Activated CD4-positive, alpha-beta memory T cell treated with anti-CD3 and anti-CD28 coated beads, Interleukin-2, amount 10 ng/mL, durations not matched to agents 7 days and 5 days (primary cell): ENCODE measurements around the gene FAF1. TPM values are rescaled to one million over a fixed set of nuclear protein-coding genes. Genes with fewer than 3 reads are reported as not detected.
"Not testable (repeated sequence)": the region's sequence is repeated elsewhere in the genome, so short reads cannot be mapped to it uniquely, and the experiment has no call there.

Source experiments
- CTCF ChIA-PET: fragments of 350-600 bp; sonication (Branson Sonifier 250); formaldehyde crosslinking; loops from one replicate; lab custom pipeline; 2021; ENCODE audit warnings: antibody characterized with exemption, inconsistent platforms; lab: Charles Lee
- POLR2A ChIA-PET: fragments of 350-600 bp; sonication (Branson Sonifier 250); formaldehyde crosslinking; loops from one replicate; lab custom pipeline; 2021; ENCODE audit warnings: antibody characterized with exemption; lab: Charles Lee
- DNase-seq: peaks from one replicate; pipeline ENCODE4 v3.0.0-alpha.2; 2020
- H3K27ac Mint-ChIP-seq: one replicate; pipeline ENCODE4 v1.8.0; 2021; ENCODE audit warnings: mild to moderate bottlenecking, mixed read lengths
- H3K27me3 Mint-ChIP-seq: one replicate; pipeline ENCODE4 v1.8.0; 2021; ENCODE audit warnings: mixed read lengths
- H3K36me3 Mint-ChIP-seq: one replicate; pipeline ENCODE4 v1.8.0; 2021; ENCODE audit warnings: low read depth, mixed read lengths
- H3K4me1 Mint-ChIP-seq: one replicate; pipeline ENCODE4 v1.8.0; 2021; ENCODE audit warnings: mixed read lengths
- H3K4me3 Mint-ChIP-seq: one replicate; pipeline ENCODE4 v1.8.0; 2021; ENCODE audit warnings: mild to moderate bottlenecking, mixed read lengths
- H3K9me3 Mint-ChIP-seq: one replicate; pipeline ENCODE4 v1.8.0; 2021; ENCODE audit warnings: mixed read lengths
- total RNA-seq, 2 experiments: library from RNA; stranded (reverse); gene quantifications; one replicate each; pipeline ENCODE4 v1.2.3, GENCODE V29; 2021

The FAF1 gene
- total RNA-seq = 10 to 100 TPM; 71.3 to 75.1 TPM

DNA sequence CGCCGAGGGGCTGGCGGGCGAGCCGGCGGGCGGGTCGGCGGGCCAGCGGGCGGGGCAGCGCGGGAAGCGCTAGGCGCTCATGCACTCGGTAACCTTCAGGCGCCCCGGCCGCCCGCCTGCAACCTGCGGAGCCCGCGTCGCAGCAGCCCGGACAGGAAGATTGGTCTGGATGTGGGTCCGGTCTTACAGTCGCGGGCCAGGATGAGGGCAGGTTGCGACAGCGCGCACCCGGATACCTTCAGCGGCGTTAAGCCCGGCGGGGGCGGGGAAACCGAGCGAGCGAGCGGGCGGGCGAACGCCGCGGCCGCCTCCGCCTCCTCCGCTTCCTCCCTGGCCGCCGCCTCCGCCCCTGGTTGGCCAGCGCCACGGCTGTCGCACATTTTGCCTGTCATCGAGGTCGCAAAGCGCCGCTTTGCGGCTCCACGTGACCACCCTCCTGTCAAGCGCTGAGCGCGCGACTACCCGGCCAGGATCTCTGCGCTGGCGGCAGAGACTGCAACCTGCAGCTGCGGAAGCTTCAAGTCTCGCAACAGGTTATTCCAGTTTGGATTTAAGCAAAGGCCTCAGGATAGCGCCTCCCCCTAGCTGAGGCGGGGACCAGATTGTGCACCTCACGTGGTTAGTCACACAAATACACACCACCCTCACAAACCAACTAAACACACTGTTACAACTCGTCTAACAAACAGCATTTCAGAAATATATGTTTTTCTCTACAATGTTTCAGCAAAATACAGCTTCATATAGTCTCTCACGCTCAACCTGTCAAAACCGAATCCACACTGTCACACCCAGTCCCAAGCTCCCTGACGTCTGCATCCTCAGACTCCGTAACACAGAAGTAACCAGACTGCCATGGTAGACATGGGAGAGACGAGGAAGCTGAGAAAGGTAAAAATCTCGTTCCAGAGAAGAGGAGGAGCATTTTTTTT, at the start of gene FAF1:
TSS of gene FAF1 (minus strand) at position 355 of the 932 bp plus-strand sequence. CDS start 456 bp downstream, outside the sequence.
- Mint-ChIP-seq H3K4me1 (peaks cover 21% of the 10 kb centered on the region), H3K9me3 (no peaks in the 10 kb centered on the region), H3K27ac (peak within 1 kb of the TSS; percentile 90), H3K36me3 (peaks cover 5% of the 10 kb centered on the region), H3K4me3 (peak within 1 kb of the TSS; percentile 88), H3K27me3 (peaks cover 3% of the 10 kb centered on the region)
- peak; percentile 99 for DNase-seq
- POLR2A ChIA-PET = interaction anchor here (0.8 to 3.8 kb wide), 8 partner anchors 9 to 307 kb away, joined by 3 to 150 read pairs (median 6); partner anchors contain the start of gene CDKN2C
- CTCF ChIA-PET = interaction anchor here (0.6 to 4.2 kb wide), 9 partner anchors 9 to 337 kb away, joined by 3 to 30 read pairs (median 5); partner anchors contain the start of gene CDKN2C

DNA sequence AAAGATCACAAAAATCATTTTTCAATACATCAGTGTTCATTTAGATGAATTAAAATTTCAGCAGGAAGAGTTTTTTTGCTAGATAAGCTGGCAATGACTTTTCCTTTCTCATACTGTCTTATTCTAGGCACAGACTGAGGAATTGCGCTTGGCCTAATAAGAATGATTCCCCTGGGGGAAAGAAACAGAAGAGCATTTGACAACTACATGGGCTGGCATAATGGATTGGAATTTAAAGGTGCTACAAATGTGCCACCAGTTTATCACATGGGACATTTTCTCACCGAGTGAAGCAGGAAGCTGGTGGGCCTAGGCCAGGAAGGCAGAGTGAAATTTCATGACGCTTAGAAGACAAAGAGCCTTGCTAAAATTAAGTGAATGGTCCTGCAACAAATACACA, 49.3 kb upstream of the FAF1 start:
- H3K27ac Mint-ChIP-seq = no peak overlapping the region
- CTCF ChIA-PET = no interaction called here

DNA sequence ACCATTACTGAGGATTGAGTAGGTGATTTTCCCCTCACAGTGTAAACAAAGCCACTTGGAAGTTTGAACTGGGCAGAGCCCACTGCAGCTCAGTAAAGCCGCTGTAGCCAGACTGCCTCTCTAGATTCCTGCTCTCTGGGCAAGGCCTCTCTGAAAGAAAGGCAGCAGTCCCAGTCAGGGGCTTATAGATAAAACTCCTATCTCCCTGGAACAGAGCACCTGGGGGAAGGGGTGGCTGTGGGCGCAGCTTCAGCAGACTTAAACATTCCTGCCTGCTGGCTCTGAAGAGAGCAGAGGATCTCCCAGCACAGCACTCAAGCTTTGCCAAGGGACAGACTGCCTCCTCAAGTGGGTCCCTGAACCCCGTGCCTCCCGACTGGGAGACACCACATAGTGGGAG, 45.5 kb upstream of the FAF1 start:
- peaks cover 22% of the 10 kb centered on the region for H3K27me3 Mint-ChIP-seq
- CTCF ChIA-PET = not testable (repeated sequence)

More for the DNA sequence above, 49.3 kb upstream of the FAF1 start:
- Mint-ChIP-seq H3K27me3 (peaks cover 18% of the 10 kb centered on the region), H3K36me3 (no peaks in the 10 kb centered on the region), H3K4me3 (no peak overlapping the region), H3K4me1 (no peaks in the 10 kb centered on the region), H3K9me3 (peaks cover 1% of the 10 kb centered on the region)
- DNase-seq = no peak
- POLR2A ChIA-PET = no interaction called here

DNA sequence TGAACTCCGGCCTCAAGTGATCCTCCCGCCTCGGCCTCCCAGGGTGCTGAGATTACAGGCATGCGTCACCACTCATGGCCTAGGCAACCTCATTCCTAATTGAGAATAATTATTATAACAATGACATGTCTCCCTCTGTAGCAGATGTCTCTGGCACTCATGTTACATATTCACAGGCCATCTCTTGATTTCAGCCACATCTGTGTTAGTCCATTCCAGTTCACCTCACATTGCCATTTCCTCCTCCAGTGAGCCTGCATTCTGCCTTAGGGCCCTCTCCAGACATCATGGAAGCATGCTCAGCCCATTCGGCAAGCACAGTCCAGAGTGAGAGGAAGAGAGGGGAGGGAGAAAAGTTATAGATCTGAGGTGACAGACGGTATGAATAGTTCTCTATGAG, 42.4 kb upstream of the FAF1 start:
- H3K4me3 Mint-ChIP-seq = no peak overlapping the region
- no peak for DNase-seq
- H3K36me3 Mint-ChIP-seq = no peaks in the 10 kb centered on the region
- H3K27me3 Mint-ChIP-seq = peaks cover 15% of the 10 kb centered on the region
- ChIA-PET CTCF (no interaction called here), POLR2A (no interaction called here)
- no peaks in the 10 kb centered on the region for H3K9me3 Mint-ChIP-seq
- no peak overlapping the region for H3K27ac Mint-ChIP-seq
- no peaks in the 10 kb centered on the region for H3K4me1 Mint-ChIP-seq

More for the DNA sequence above, 45.5 kb upstream of the FAF1 start:
- H3K36me3 Mint-ChIP-seq, H3K4me3 Mint-ChIP-seq, POLR2A ChIA-PET, H3K4me1 Mint-ChIP-seq, DNase-seq, H3K27ac Mint-ChIP-seq, H3K9me3 Mint-ChIP-seq: not testable (repeated sequence)

DNA sequence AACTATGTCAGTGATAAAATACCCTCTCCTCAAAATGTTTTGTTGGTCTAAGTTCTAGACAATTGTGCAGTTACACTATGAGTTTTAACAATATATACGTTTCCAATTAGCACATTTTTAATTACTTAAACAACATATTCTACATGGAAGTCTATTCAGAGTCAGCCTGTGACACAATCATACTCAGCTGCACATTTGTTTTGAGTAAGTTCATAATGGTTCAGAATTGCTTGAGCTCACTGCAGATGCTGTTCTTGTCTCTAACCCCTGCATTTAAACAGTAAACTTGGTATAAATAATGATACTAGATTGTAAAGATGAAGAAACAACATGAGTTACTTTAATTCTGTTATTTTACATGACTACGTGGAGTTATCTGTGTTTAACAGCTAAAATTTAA, 40.6 kb upstream of the FAF1 start:
- Mint-ChIP-seq H3K4me1 (no peaks in the 10 kb centered on the region), H3K27ac (no peak overlapping the region), H3K27me3 (peaks cover 17% of the 10 kb centered on the region), H3K4me3 (no peak overlapping the region), H3K36me3 (no peaks in the 10 kb centered on the region), H3K9me3 (no peaks in the 10 kb centered on the region)
- ChIA-PET CTCF (no interaction called here), POLR2A (no interaction called here)
- DNase-seq = no peak

DNA sequence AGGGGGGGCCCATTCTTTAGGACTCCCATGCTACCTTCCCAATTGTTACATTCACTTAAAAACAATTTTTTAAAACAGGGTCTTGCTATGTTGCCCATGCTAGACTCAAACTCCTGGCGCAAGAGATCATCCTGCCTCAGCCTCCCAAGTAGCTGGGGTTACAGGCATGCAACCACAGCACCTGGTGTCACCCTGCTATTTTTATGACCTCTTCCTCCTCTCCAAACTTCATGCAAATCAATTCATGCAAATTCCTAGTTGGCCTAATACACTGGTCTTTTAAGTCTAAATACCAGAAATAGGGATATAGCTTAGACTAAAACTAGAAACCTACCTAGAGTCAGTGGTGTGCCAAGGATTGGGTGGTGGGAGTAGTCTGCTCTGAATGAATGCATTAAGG, 40.1 kb upstream of the FAF1 start:
- peaks cover 18% of the 10 kb centered on the region for H3K27me3 Mint-ChIP-seq
- ChIA-PET POLR2A (no interaction called here), CTCF (no interaction called here)

DNA sequence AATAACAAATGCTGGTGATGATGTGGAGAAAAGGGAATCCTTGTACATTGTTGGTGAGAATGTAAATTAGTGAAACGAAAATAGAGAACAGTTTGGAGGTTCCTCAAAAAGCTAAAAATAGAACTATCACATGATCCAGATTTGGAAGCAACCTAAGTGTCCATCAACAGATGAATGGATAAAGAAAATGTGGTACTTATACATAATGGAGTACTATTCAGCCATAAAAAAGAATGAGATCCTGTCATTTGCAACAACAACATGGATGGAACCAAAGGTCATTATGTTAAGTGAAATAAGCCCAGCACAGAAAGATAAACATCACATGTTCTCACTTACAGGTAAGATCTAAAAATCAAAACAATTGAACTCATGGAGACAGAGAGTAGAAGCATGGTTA, 39.3 kb upstream of the FAF1 start:
- H3K36me3 Mint-ChIP-seq, H3K4me1 Mint-ChIP-seq, CTCF ChIA-PET, H3K9me3 Mint-ChIP-seq, POLR2A ChIA-PET, H3K4me3 Mint-ChIP-seq, H3K27ac Mint-ChIP-seq, DNase-seq: not testable (repeated sequence)
- H3K27me3 Mint-ChIP-seq = peaks cover 18% of the 10 kb centered on the region

More for the DNA sequence above, 40.1 kb upstream of the FAF1 start:
- H3K4me3 Mint-ChIP-seq = no peak overlapping the region
- H3K36me3 Mint-ChIP-seq = no peaks in the 10 kb centered on the region
- H3K4me1 Mint-ChIP-seq = no peaks in the 10 kb centered on the region
- no peak overlapping the region for H3K27ac Mint-ChIP-seq
- H3K9me3 Mint-ChIP-seq = no peaks in the 10 kb centered on the region
- no peak for DNase-seq

DNA sequence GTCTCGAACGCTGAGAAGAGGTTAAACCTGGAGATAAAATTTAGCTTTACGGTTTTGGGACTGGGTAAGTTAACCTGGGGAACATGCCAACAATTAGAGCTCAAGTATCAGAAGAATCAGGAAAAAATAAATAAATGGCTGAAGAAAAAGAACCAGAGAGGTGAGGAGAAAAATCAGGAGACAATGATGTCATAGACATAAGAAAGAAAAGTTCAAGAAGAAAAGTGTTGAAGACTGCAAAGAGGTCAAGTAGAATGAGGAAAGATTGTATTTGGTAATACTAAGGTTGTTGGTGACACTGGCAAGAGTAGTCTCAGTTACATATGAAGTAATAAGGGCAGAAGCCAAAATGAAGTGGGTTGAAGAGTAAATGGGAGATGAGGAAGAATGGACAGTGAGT, 36.0 kb upstream of the FAF1 start:
- H3K9me3 Mint-ChIP-seq = no peaks in the 10 kb centered on the region
- peaks cover 13% of the 10 kb centered on the region for H3K27me3 Mint-ChIP-seq
- ChIA-PET POLR2A (no interaction called here), CTCF (interaction anchor here (0.6 to 1.0 kb wide), 2 partner anchors 67 to 223 kb away, joined by 3 to 4 read pairs; no protein-coding TSS in a partner anchor)
- H3K27ac Mint-ChIP-seq = no peak overlapping the region
- no peak for DNase-seq
- no peaks in the 10 kb centered on the region for H3K4me1 Mint-ChIP-seq
- H3K36me3 Mint-ChIP-seq = no peaks in the 10 kb centered on the region
- H3K4me3 Mint-ChIP-seq = no peak overlapping the region

DNA sequence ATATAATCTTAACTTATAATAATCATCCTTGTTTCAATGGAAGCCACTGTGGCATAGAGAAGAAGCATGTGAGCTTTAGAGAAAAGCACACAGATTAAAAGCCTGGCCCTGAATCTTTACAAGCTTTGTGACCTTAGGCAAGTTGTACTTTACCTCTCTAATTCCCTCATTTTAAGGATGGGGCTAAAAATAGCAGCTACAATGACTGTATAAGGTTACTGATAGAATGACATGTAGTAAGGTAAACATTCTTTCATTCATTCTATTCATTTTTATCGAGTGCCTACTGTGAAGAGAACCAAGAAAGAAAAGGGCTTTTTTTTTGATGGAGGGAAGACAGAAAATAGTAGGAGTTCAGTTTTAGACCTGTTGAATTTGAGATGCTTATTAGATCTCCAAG, 35.6 kb upstream of the FAF1 start:
- no peaks in the 10 kb centered on the region for H3K36me3 Mint-ChIP-seq
- no peak overlapping the region for H3K4me3 Mint-ChIP-seq
- H3K27ac Mint-ChIP-seq = no peak overlapping the region
- H3K4me1 Mint-ChIP-seq = no peaks in the 10 kb centered on the region
- H3K27me3 Mint-ChIP-seq = peaks cover 13% of the 10 kb centered on the region
- CTCF ChIA-PET = interaction anchor here (0.6 to 1.0 kb wide), 3 partner anchors 66 to 223 kb away, joined by 3 to 4 read pairs (median 4); no protein-coding TSS in a partner anchor
- no peaks in the 10 kb centered on the region for H3K9me3 Mint-ChIP-seq
- POLR2A ChIA-PET = no interaction called here
- no peak for DNase-seq

DNA sequence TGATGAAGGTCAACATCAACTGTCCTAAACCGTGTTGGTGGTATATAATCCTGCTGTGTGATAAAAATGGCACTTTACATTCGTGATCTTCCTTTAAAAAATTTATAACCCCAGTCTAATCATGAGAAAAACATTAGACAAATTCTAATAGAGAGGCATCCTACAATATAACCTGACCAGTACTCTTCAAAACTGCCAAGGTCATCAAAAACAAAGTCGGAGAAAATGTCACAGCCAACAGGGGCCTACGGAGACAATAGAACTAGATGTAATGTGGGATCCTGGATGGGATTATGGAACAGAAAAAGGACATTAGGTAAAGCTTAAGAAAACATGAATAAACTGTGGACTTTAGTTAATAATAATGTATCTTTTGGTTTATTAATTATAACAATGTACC, 34.9 kb upstream of the FAF1 start:
- H3K36me3 Mint-ChIP-seq = no peaks in the 10 kb centered on the region
- ChIA-PET CTCF (interaction anchor here (0.6 to 1.0 kb wide), 2 partner anchors 65 to 120 kb away, joined by 3 to 4 read pairs; no protein-coding TSS in a partner anchor), POLR2A (no interaction called here)
- DNase-seq = no peak
- no peak overlapping the region for H3K4me3 Mint-ChIP-seq
- H3K27ac Mint-ChIP-seq = no peak overlapping the region
- H3K9me3 Mint-ChIP-seq = no peaks in the 10 kb centered on the region
- peaks cover 11% of the 10 kb centered on the region for H3K27me3 Mint-ChIP-seq
- no peaks in the 10 kb centered on the region for H3K4me1 Mint-ChIP-seq

DNA sequence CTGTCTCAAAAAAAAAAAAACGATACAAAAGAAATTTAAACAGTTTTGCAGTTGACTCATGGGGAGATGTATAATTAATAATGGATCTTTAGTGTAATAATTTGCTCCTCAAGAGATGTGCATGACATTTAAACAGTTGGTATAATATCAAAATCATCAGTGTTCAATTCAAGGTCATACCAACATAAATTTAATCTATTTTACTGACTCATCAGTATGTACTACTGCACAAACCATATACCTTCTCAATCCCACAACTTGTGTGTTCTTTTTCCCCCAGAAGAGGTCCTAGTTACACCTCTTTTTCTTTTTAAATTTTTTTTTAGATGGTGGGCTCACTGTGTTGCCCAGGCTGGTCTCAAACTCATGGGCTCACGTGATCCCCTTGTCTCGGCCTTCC, 33.6 kb upstream of the FAF1 start:
- DNase-seq = no peak
- H3K4me1 Mint-ChIP-seq = no peaks in the 10 kb centered on the region
- peaks cover 11% of the 10 kb centered on the region for H3K27me3 Mint-ChIP-seq
- no peak overlapping the region for H3K4me3 Mint-ChIP-seq
- CTCF ChIA-PET = no interaction called here
- POLR2A ChIA-PET = no interaction called here
- H3K36me3 Mint-ChIP-seq = no peaks in the 10 kb centered on the region
- no peaks in the 10 kb centered on the region for H3K9me3 Mint-ChIP-seq
- H3K27ac Mint-ChIP-seq = no peak overlapping the region

DNA sequence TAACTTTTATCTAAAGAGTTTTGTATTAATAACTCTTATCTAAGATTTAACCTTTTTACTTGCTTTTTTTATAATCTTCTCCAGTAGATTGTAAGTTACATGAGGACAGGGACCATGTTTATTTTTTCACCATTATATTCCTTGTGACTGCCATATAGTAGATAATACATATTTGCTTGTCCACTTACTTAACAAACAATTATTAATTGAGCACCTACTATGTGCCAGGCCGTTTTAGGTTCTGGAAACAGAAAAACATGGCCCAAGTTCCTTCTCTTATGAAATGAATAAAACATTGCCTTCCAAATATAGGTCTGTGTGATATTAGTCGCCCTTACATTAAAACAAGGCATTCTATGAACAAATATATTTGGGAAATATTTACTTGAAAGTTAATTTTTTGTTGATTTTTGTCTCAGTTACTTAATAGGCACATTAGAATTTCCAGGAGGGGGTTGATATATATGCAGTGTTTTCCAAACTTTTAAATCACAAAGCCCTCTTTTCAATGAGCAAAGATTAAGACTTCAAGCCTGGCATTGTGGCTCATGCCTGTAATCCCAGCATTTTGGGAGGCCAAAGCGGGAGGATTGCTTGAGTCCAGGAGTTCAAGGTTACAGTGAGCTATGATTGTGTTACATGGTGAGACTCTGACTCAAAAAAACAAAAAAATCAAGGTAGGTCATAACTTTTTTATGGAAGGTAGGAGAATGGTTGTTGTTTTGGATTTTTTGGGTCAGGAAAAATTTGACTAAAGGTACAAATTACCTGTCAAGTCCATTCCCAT, 32.7 kb upstream of the FAF1 start:
- DNase-seq = no peak
- no peak overlapping the region for H3K4me3 Mint-ChIP-seq
- POLR2A ChIA-PET = no interaction called here
- no peak overlapping the region for H3K27ac Mint-ChIP-seq
- peaks cover 11% of the 10 kb centered on the region for H3K27me3 Mint-ChIP-seq
- H3K4me1 Mint-ChIP-seq = no peaks in the 10 kb centered on the region
- CTCF ChIA-PET = no interaction called here
- no peaks in the 10 kb centered on the region for H3K36me3 Mint-ChIP-seq
- no peaks in the 10 kb centered on the region for H3K9me3 Mint-ChIP-seq

DNA sequence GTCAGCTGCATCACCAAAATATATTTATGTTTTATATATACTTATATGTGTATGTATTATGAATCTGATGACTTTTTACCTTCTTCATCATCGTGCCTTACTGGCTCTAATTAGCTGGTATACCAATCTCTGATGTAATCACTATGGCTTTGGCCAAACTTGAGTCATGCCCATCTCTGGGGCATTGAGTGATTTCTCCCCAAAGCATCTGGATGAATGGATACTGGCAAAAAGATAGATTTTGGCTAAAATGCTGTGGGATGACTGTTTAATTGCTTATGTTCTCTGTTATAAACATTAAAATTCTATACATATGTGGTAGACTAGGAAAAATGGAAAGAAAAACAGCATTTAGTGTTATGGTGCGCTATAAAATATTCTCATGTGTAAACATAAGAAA, 29.6 kb upstream of the FAF1 start:
- H3K9me3 Mint-ChIP-seq = no peaks in the 10 kb centered on the region
- H3K4me3 Mint-ChIP-seq = no peak overlapping the region
- DNase-seq = no peak
- H3K27me3 Mint-ChIP-seq = peaks cover 11% of the 10 kb centered on the region
- no peaks in the 10 kb centered on the region for H3K36me3 Mint-ChIP-seq
- no peaks in the 10 kb centered on the region for H3K4me1 Mint-ChIP-seq
- H3K27ac Mint-ChIP-seq = no peak overlapping the region
- CTCF ChIA-PET = no interaction called here
- POLR2A ChIA-PET = no interaction called here
